Measurements from ENCODE around the gene MYO9B. TPM values are rescaled to one million over a fixed set of nuclear protein-coding genes. Genes with fewer than 3 reads are reported as not detected.

Gene MYO9B
- total RNA-seq, 1 experiment from 2014 or later, result 79.4 TPM

DNA sequence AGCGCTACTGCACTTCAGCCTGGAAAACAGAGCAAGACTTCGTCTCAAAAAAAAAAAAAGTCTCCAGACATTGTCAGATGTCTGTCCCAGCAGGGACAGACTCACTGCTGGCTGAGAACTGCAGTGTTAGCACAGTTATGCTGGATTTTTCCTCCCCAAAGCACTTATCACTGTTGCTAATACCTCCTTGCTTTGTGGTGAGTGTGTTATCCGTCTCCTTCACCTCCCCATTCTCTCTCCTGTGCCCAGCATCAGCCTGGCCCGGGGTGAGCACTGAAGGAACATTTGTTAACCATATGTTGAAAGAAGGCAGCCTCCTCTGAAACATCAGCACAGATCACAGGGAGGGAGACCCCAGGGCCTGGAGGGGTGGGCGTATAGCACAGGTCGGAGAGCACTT, 11.3 kb downstream of the MYO9B start:
- intact Hi-C loops (cut with micrococcal nuclease; ENCODE audit: unreplicated experiment) (no loop called here), in situ Hi-C loops (cut with HindIII; ENCODE audit: low pct_unique_long_range_greater_than_20kb, low sequenced_read_pairs) (no loop called here)
- DNase-seq (ENCODE audit: low read depth, low spot score), result no peak
- no peak for ATAC-seq
- Histone ChIP-seq H3K27me3 (ENCODE audit: control insufficient read depth, insufficient read depth, low read length) (no peaks in the 10 kb centered on the region), H3K4me1 (ENCODE audit: control insufficient read depth, insufficient read depth, low read length) (peaks cover 8% of the 10 kb centered on the region), H3K36me3 (ENCODE audit: control insufficient read depth, insufficient read depth, low read length) (no peaks in the 10 kb centered on the region), H3K4me3 (ENCODE audit: low read depth in 2 of 2, low read length in 2 of 2) (no peak overlapping the region), H3K9me3 (ENCODE audit: control insufficient read depth, insufficient read depth, low read depth, low read length) (no peaks in the 10 kb centered on the region), H3K27ac (ENCODE audit: low read length) (no peak overlapping the region)
- ChIA-PET POLR2A (interaction anchor here (0.5 kb wide), 1 partner anchor 64 kb away, joined by 5 read pairs; no protein-coding TSS in a partner anchor), CTCF (no interaction called here)
- no peak for TF ChIP-seq SIN3A (IDR thresholded peaks at IDR 0.05; ENCODE audit: borderline replicate concordance, insufficient read depth, low read depth, low read length)
- no peak for TF ChIP-seq TCF7L2 (IDR thresholded peaks at IDR 0.05; ENCODE audit: low read depth, low read length)
- no TSS peak for BruUV-seq (replicated peaks)

DNA sequence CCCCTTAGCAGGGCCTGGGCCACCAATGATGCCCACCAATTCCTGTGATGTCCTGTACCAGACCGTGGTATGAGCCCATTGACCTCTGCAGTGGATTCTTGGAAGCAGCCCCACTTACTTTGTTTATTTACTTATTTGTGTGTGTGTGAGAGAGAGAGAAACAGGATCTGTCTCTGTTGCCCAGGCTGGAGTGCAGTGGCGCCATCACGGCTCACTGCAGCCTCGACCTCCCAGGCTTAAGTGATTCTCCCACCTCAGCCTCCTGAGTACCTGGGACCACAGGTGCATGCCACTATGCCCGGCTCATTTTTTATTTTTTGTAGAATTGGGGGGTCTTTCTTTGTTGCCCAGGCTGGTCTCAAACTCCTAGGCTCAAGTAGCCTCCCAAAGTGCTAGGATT, 13.0 kb downstream of the MYO9B start:
- CTCF ChIA-PET, result no interaction called here
- intact Hi-C loops (cut with micrococcal nuclease; ENCODE audit: unreplicated experiment), result no loop called here
- H3K9me3 ChIP-seq (ENCODE audit: control insufficient read depth, insufficient read depth, low read depth, low read length), result no peaks in the 10 kb centered on the region
- H3K4me3 ChIP-seq (ENCODE audit: low read depth in 2 of 2, low read length in 2 of 2), result no peak overlapping the region
- H3K4me1 ChIP-seq (ENCODE audit: control insufficient read depth, insufficient read depth, low read length), result peaks cover 8% of the 10 kb centered on the region
- H3K27me3 ChIP-seq (ENCODE audit: control insufficient read depth, insufficient read depth, low read length), result no peaks in the 10 kb centered on the region
- no peak overlapping the region for H3K27ac ChIP-seq (ENCODE audit: low read length)
- DNase-seq (ENCODE audit: low read depth, low spot score) (no peak), ATAC-seq (no peak)
- BruUV-seq (replicated peaks), result no TSS peak
- no peaks in the 10 kb centered on the region; the same call in 1 of the 2 replicates for H3K36me3 ChIP-seq (ENCODE audit: control insufficient read depth, insufficient read depth, low read length)
- POLR2A ChIA-PET, result no interaction called here
- TF ChIP-seq, protein P1, sequence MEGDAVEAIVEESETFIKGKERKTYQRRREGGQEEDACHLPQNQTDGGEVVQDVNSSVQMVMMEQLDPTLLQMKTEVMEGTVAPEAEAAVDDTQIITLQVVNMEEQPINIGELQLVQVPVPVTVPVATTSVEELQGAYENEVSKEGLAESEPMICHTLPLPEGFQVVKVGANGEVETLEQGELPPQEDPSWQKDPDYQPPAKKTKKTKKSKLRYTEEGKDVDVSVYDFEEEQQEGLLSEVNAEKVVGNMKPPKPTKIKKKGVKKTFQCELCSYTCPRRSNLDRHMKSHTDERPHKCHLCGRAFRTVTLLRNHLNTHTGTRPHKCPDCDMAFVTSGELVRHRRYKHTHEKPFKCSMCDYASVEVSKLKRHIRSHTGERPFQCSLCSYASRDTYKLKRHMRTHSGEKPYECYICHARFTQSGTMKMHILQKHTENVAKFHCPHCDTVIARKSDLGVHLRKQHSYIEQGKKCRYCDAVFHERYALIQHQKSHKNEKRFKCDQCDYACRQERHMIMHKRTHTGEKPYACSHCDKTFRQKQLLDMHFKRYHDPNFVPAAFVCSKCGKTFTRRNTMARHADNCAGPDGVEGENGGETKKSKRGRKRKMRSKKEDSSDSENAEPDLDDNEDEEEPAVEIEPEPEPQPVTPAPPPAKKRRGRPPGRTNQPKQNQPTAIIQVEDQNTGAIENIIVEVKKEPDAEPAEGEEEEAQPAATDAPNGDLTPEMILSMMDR (IDR thresholded peaks at IDR 0.05), result no peak
- no peak for TF ChIP-seq POLR2AphosphoS5 (IDR thresholded peaks at IDR 0.05; ENCODE audit: low read depth, low read length)
- TF ChIP-seq TCF7L2 (IDR thresholded peaks at IDR 0.05; ENCODE audit: low read depth, low read length), result no peak
- TF ChIP-seq, protein P2, sequence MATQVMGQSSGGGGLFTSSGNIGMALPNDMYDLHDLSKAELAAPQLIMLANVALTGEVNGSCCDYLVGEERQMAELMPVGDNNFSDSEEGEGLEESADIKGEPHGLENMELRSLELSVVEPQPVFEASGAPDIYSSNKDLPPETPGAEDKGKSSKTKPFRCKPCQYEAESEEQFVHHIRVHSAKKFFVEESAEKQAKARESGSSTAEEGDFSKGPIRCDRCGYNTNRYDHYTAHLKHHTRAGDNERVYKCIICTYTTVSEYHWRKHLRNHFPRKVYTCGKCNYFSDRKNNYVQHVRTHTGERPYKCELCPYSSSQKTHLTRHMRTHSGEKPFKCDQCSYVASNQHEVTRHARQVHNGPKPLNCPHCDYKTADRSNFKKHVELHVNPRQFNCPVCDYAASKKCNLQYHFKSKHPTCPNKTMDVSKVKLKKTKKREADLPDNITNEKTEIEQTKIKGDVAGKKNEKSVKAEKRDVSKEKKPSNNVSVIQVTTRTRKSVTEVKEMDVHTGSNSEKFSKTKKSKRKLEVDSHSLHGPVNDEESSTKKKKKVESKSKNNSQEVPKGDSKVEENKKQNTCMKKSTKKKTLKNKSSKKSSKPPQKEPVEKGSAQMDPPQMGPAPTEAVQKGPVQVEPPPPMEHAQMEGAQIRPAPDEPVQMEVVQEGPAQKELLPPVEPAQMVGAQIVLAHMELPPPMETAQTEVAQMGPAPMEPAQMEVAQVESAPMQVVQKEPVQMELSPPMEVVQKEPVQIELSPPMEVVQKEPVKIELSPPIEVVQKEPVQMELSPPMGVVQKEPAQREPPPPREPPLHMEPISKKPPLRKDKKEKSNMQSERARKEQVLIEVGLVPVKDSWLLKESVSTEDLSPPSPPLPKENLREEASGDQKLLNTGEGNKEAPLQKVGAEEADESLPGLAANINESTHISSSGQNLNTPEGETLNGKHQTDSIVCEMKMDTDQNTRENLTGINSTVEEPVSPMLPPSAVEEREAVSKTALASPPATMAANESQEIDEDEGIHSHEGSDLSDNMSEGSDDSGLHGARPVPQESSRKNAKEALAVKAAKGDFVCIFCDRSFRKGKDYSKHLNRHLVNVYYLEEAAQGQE (IDR thresholded peaks at IDR 0.05; ENCODE audit: insufficient read depth in 1 of 2, low read depth in 2 of 2, low read length in 1 of 2), result no peak
- TF ChIP-seq SIN3A (IDR thresholded peaks at IDR 0.05; ENCODE audit: borderline replicate concordance, insufficient read depth, low read depth, low read length), result no peak
- in situ Hi-C loops (cut with HindIII; ENCODE audit: low pct_unique_long_range_greater_than_20kb, low sequenced_read_pairs), result no loop called here

DNA sequence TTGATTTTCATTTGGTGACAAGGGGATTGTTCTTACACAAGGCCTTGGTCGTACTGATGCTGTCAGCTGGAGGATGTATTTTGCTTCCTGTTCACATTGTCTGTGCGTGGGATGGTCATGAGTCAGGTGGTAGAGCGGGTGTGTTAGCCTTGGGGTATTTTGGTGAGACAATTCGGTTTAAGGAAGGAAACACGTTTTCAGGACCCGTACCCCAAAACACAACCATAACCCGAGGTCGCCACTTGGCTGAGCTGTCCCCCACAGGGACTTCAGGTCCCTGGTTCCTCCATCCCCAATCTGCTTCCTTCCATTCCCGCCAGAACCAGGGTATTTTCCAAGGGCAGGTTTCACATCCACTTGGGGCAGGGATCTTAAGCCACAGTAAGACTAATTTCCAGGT, 15.0 kb downstream of the MYO9B start:
- intact Hi-C loops (cut with micrococcal nuclease; ENCODE audit: unreplicated experiment), result no loop called here
- no peak overlapping the region for H3K27ac ChIP-seq (ENCODE audit: low read length)
- BruUV-seq (replicated peaks), result no TSS peak
- POLR2A ChIA-PET, result no interaction called here
- H3K27me3 ChIP-seq (ENCODE audit: control insufficient read depth, insufficient read depth, low read length), result no peaks in the 10 kb centered on the region
- H3K9me3 ChIP-seq (ENCODE audit: control insufficient read depth, insufficient read depth, low read depth, low read length), result no peaks in the 10 kb centered on the region
- ATAC-seq, result no peak
- CTCF ChIA-PET, result no interaction called here
- no peak for DNase-seq (ENCODE audit: low read depth, low spot score)
- in situ Hi-C loops (cut with HindIII; ENCODE audit: low pct_unique_long_range_greater_than_20kb, low sequenced_read_pairs), result no loop called here
- H3K4me3 ChIP-seq (ENCODE audit: low read depth in 2 of 2, low read length in 2 of 2), result no peak overlapping the region
- TF ChIP-seq, protein P1 (IDR thresholded peaks at IDR 0.05), result no peak
- TF ChIP-seq, protein P2 (IDR thresholded peaks at IDR 0.05; ENCODE audit: insufficient read depth in 1 of 2, low read depth in 2 of 2, low read length in 1 of 2), result no peak
- TF ChIP-seq TCF7L2 (IDR thresholded peaks at IDR 0.05; ENCODE audit: low read depth, low read length) (no peak), POLR2AphosphoS5 (IDR thresholded peaks at IDR 0.05; ENCODE audit: low read depth, low read length) (no peak), SIN3A (IDR thresholded peaks at IDR 0.05; ENCODE audit: borderline replicate concordance, insufficient read depth, low read depth, low read length) (no peak)
- peaks cover 8% of the 10 kb centered on the region for H3K4me1 ChIP-seq (ENCODE audit: control insufficient read depth, insufficient read depth, low read length)
- no peaks in the 10 kb centered on the region; the same call in 1 of the 2 replicates for H3K36me3 ChIP-seq (ENCODE audit: control insufficient read depth, insufficient read depth, low read length)

Data from Panc1 (cell line).